Dendritic cell treated with granulocyte-macrophage colony-stimulating factor and Interleukin-4, amounts not matched to agents 40 ng/mL and 50 ng/mL, for 4 days (primary cell): Measurements from ENCODE around the gene CCL1.

Source experiments
- H3K27ac Mint-ChIP-seq: one replicate; pipeline ENCODE4 v1.8.0; 2022; ENCODE audit warnings: mild to moderate bottlenecking, mixed read lengths
- H3K27me3 Mint-ChIP-seq: one replicate; pipeline ENCODE4 v1.8.0; 2022; ENCODE audit warnings: mild to moderate bottlenecking, mixed read lengths
- H3K36me3 Mint-ChIP-seq: one replicate; pipeline ENCODE4 v1.8.0; 2022; ENCODE audit warnings: low read depth, mixed read lengths
- H3K4me1 Mint-ChIP-seq: one replicate; pipeline ENCODE4 v1.8.0; 2022; ENCODE audit warnings: low read depth, mixed read lengths
- H3K4me3 Mint-ChIP-seq: one replicate; pipeline ENCODE4 v1.8.0; 2022; ENCODE audit warnings: mild to moderate bottlenecking, moderate library complexity, mixed read lengths
- H3K9me3 Mint-ChIP-seq: one replicate; pipeline ENCODE4 v1.8.0; 2022; ENCODE audit warnings: mixed read lengths
- intact Hi-C: fragments of 100-400 bp; cut with micrococcal nuclease; formaldehyde crosslinking; loops from one replicate; pipeline ENCODE4 v1.15.0; 2022

Gene CCL1

DNA sequence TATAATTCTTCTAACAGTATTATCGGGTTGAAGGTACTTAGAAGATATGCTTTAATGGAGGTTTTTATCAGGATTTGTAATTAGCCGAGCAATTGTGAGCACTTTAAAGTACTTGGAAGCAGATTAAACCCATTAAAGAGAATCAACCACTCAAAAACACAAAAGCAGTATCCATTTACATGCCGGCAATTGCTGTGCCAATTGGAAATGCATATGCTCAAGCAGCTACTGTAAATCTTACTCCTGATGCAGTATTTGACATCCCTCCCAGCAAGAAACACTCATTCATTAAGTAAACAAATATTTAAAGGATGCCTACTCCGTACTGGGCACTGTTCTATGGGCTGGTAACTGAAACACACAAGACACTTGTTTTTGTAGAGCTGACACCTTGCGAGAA, 11.4 kb upstream of the CCL1 start:
- intact Hi-C loops = no loop called here

DNA sequence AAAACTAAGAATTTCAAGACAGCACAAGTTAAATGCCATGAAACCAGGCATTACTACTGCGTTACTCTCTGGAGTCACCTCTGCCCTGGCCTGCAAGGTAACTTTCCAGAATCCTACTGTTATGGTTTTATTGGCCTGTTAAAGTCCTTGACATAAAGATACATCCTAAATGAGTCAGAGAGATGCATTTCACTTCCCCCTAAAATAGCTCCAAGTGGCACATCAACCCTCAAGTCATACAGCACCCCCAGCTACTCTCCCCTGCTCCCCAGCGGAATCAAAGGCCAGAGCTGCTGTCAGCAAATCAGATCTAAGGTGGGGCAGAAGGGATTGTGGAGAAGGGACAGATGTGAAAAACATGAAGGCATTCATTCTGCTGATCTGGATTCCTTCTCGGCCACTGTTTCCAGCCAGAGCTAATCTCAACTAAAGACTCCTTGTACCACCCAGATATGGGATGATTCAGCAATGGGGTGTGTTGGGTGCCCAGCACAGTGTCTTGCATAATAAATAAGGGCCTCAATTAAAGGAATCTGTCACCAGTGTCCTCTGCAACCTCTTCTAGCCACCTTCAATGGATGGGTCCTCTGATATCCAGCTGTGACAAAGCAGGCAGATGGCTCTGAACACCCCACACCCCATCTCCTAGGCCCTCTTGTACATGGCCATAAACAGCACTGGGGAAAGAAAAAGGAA, 8.5 kb upstream of the CCL1 start:
- peak overlapping the region; percentile 37 for H3K27ac Mint-ChIP-seq
- intact Hi-C loops = no loop called here
- peaks cover 18% of the 10 kb centered on the region for H3K4me1 Mint-ChIP-seq
- H3K27me3 Mint-ChIP-seq = peaks cover 5% of the 10 kb centered on the region
- no peaks in the 10 kb centered on the region for H3K9me3 Mint-ChIP-seq
- H3K36me3 Mint-ChIP-seq = no peaks in the 10 kb centered on the region
- no peak overlapping the region for H3K4me3 Mint-ChIP-seq

More for the DNA sequence above, 11.4 kb upstream of the CCL1 start:
- H3K36me3 Mint-ChIP-seq = no peaks in the 10 kb centered on the region
- H3K4me3 Mint-ChIP-seq = no peak overlapping the region
- H3K27me3 Mint-ChIP-seq = peaks cover 5% of the 10 kb centered on the region
- no peak overlapping the region for H3K27ac Mint-ChIP-seq
- no peaks in the 10 kb centered on the region for H3K9me3 Mint-ChIP-seq
- peaks cover 40% of the 10 kb centered on the region for H3K4me1 Mint-ChIP-seq

DNA sequence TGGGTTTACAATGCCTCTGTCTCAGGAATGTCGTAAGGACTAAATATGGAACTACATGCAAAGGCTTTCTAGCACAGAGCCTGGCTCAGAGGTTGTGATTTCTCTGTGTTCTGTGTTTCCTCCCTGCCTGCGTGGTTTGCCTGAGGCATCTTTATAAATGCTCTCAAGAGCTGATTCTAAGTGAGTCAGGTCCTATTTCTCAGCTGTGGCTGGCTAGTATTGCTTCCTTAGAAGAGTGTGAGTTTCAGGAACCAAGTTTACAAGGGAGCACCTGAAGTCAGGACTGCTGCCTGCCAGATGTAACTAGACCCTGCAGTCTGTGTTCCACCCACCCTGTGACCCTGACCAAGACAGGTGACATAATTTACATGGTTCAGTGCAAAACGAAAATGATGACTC, 8.0 kb upstream of the CCL1 start:
- Mint-ChIP-seq H3K9me3 (no peaks in the 10 kb centered on the region), H3K27me3 (peaks cover 5% of the 10 kb centered on the region), H3K27ac (peak overlapping the region; percentile 37), H3K4me3 (no peak overlapping the region), H3K4me1 (peaks cover 12% of the 10 kb centered on the region), H3K36me3 (no peaks in the 10 kb centered on the region)
- intact Hi-C loops = no loop called here

- Mint-ChIP-seq H3K4me3 (no peak overlapping the region), H3K36me3 (no peaks in the 10 kb centered on the region), H3K9me3 (no peaks in the 10 kb centered on the region), H3K27ac (peak overlapping the region; percentile 37), H3K4me1 (peaks cover 7% of the 10 kb centered on the region), H3K27me3 (peaks cover 3% of the 10 kb centered on the region)
- intact Hi-C loops = no loop called here
Measured at GRCh38 chr17:34370376-34370996, 7.5 kb upstream of the CCL1 start.

DNA sequence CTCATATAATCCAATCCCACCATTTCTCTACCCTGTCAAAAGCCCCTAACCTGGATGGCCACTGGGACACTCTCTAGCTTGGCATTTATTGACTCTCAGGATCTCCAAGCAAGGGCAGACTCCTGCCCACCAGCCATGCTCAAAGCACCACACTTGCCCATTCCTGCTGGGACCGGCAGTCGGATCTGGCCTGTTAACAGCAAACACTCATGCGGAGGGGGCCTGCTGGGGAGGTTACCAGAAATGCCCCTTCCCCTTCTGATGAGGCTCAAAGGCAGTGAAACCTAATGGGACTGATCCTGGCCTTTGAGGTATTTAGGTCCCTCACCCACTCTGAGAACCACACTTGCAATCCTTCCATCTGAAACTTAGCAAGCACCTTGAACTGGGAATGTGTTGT, 6.5 kb upstream of the CCL1 start:
- intact Hi-C loops = no loop called here
- H3K4me3 Mint-ChIP-seq = no peak overlapping the region
- H3K36me3 Mint-ChIP-seq = no peaks in the 10 kb centered on the region
- no peaks in the 10 kb centered on the region for H3K9me3 Mint-ChIP-seq
- H3K4me1 Mint-ChIP-seq = peaks cover under 1% of the 10 kb centered on the region
- peak overlapping the region; percentile 33 for H3K27ac Mint-ChIP-seq
- H3K27me3 Mint-ChIP-seq = peaks cover 8% of the 10 kb centered on the region

- Mint-ChIP-seq H3K4me3 (no peak overlapping the region), H3K4me1 (no peaks in the 10 kb centered on the region), H3K9me3 (no peaks in the 10 kb centered on the region), H3K36me3 (no peaks in the 10 kb centered on the region), H3K27ac (no peak overlapping the region), H3K27me3 (peaks cover 10% of the 10 kb centered on the region)
- intact Hi-C loops = no loop called here
Measured at GRCh38 chr17:34368946-34369500, 6.0 kb upstream of the CCL1 start.

- Mint-ChIP-seq H3K27ac (no peak overlapping the region), H3K27me3 (peaks cover 10% of the 10 kb centered on the region), H3K4me3 (no peak overlapping the region), H3K36me3 (no peaks in the 10 kb centered on the region), H3K9me3 (no peaks in the 10 kb centered on the region), H3K4me1 (peaks cover 1% of the 10 kb centered on the region)
- intact Hi-C loops = no loop called here
Measured at GRCh38 chr17:34368196-34368945, 5.3 kb upstream of the CCL1 start.

DNA sequence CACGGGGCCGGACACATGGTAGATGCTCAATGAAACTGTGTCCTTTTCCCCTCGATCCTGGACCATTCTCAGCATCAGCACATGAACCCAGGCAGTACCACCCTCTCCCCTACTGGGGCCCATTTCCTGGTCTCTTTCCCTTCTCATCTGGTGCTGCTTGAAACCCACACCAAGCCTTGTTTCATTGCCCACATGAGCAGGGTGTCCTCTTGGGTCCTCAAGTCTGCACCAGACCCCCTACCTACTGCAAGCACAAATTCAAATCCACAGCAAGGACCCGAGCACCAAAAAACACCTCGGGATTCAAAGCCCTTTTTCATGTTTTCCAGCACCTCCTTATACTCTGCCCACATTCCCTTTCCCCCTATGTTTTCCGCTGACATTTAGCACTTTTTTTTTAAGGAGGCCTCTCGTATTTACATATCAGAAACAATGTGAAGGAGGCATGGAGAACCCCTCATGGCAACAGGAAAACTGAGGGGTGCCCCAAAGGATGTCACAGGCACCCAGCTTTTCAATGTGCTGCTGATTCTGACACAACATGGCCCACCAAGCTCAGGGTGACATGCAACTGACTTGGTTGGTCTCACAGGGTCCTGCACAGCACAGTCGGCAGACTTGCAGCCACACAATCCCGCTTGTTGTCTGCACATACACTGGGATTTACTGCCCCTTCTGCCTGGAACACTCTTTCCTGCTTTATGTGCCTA, 4.6 kb upstream of the CCL1 start:
- Mint-ChIP-seq H3K4me3 (no peak overlapping the region), H3K27me3 (peaks cover 9% of the 10 kb centered on the region), H3K9me3 (no peaks in the 10 kb centered on the region), H3K27ac (no peak overlapping the region), H3K36me3 (no peaks in the 10 kb centered on the region), H3K4me1 (peaks cover 9% of the 10 kb centered on the region)
- intact Hi-C loops = no loop called here

DNA sequence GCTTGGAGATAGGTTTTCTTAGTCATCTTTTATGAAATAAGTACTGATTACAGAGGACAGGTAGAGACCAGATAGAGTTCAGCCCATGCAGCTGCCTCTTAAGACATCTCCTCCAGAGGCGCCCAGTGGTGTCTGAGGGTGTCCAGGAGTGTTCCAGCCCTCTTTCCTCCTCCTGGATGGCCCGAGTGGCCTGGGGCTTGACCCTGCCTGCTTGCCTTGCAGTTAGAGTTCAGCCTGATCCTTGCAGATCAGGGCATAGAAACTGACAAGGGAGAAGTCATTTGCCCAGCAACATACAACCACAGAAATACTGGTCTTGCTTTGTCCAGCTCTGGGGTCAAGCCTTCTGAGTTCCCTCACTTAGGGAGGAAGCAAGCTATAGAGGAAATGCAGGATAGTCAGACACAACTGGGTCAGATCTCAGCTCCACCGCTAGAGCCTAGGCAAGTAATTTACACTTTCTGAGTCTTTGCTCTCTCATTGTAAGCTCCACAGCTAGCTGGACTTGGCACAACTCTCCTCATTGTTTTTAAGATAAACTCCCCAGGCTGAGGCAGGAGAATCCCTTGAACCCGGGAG, 3.6 kb upstream of the CCL1 start:
- Mint-ChIP-seq H3K27me3 (peaks cover 18% of the 10 kb centered on the region), H3K4me1 (peaks cover 19% of the 10 kb centered on the region), H3K36me3 (peaks cover 10% of the 10 kb centered on the region), H3K4me3 (no peak overlapping the region), H3K9me3 (no peaks in the 10 kb centered on the region), H3K27ac (peak overlapping the region; percentile 28)
- intact Hi-C loops = no loop called here

DNA sequence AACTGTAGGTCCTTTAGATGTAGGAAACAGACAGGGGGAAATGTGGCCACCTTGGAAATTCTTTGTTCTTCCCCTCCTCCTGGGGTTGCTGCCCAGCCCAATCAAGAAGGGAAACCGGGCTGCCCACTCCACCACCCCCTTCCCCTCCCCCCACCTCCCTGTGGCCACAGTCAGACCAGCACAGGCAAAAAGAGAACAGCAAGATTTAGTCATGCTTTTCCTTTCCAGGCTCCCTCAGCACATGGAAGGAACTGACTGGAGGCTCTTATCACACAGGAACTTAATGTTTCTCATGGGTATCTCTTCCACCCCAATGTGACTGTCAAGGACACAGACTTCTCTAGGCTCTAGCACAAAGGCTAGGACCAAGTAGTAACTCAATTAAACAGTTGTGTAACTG, 3.0 kb upstream of the CCL1 start:
- no peaks in the 10 kb centered on the region for H3K9me3 Mint-ChIP-seq
- intact Hi-C loops = no loop called here
- H3K4me3 Mint-ChIP-seq = no peak overlapping the region
- peaks cover 25% of the 10 kb centered on the region for H3K4me1 Mint-ChIP-seq
- peaks cover 16% of the 10 kb centered on the region for H3K36me3 Mint-ChIP-seq
- peak overlapping the region; percentile 37 for H3K27ac Mint-ChIP-seq
- H3K27me3 Mint-ChIP-seq = peaks cover 18% of the 10 kb centered on the region

GRCh38 chr17:34365340-34365739, 2.3 kb upstream of the CCL1 start:
- Mint-ChIP-seq H3K36me3 (peaks cover 18% of the 10 kb centered on the region), H3K4me3 (no peak overlapping the region), H3K9me3 (no peaks in the 10 kb centered on the region), H3K4me1 (peaks cover 31% of the 10 kb centered on the region), H3K27me3 (peaks cover 18% of the 10 kb centered on the region), H3K27ac (peak overlapping the region; percentile 37)
- intact Hi-C loops = no loop called here

- Mint-ChIP-seq H3K4me3 (no peak overlapping the region), H3K27ac (no peak overlapping the region), H3K27me3 (peaks cover 18% of the 10 kb centered on the region), H3K9me3 (no peaks in the 10 kb centered on the region), H3K4me1 (peaks cover 36% of the 10 kb centered on the region), H3K36me3 (peaks cover 22% of the 10 kb centered on the region)
- intact Hi-C loops = no loop called here
Measured at GRCh38 chr17:34364751-34365150, 1.7 kb upstream of the CCL1 start.

GRCh38 chr17:34361478-34362061, 1.5 kb downstream of the CCL1 start:
- peaks cover 54% of the 10 kb centered on the region for H3K36me3 Mint-ChIP-seq
- no peak overlapping the region for H3K4me3 Mint-ChIP-seq
- H3K9me3 Mint-ChIP-seq = no peaks in the 10 kb centered on the region
- intact Hi-C loops = loop anchor here (1.0 kb wide), 1 partner anchor 161 kb away; no protein-coding TSS in a partner anchor
- H3K4me1 Mint-ChIP-seq = peaks cover 65% of the 10 kb centered on the region
- no peak overlapping the region for H3K27ac Mint-ChIP-seq
- H3K27me3 Mint-ChIP-seq = peaks cover 18% of the 10 kb centered on the region
